Prostate gland (tissue), 2 donors: Measurements from ENCODE around the gene TECTA. TPM values are rescaled to one million over a fixed set of nuclear protein-coding genes. Genes with fewer than 3 reads are reported as not detected.

Experiments
- DNase-seq: peaks from one replicate; pipeline ENCODE4 v3.0.0-alpha.2; 2019; ENCODE audit warnings: low spot score
- H3K27ac ChIP-seq, 2 donors: fragments of 200-600 bp; sonication (generic); 2 replicates each; pipeline ENCODE4 v1.5.1; 2017 to 2019
- H3K27me3 ChIP-seq: fragments of 200-600 bp; sonication (generic); replicated peaks from 2 replicates; pipeline ENCODE4 v1.5.1; 2019; ENCODE audit not compliant: insufficient read depth
- H3K36me3 ChIP-seq, 2 donors: fragments of 200-600 bp; sonication (generic); 1 replicate in 1 of 2; 2 replicates in 1 of 2; pipeline versions ENCODE4 v1.5.1 to v1.8.1; 2017 to 2019
- H3K4me1 ChIP-seq: fragments of 200-600 bp; sonication (generic); replicated peaks from 2 replicates; pipeline ENCODE4 v1.5.1; 2019
- H3K4me3 ChIP-seq, 2 donors: fragments of 200-600 bp; sonication (generic); 2 replicates each; pipeline ENCODE4 v1.5.1; 2017 to 2019
- H3K9me3 ChIP-seq: fragments of 200-600 bp; sonication (generic); 2 replicates; pipeline ENCODE4 v1.5.1; 2017
- POLR2A ChIP-seq: fragments of 450-650 bp; IDR thresholded peaks from one replicate; pipeline ENCODE4 v1.6.1; 2016; ENCODE audit warnings: antibody characterized with exemption, mild to moderate bottlenecking
- POLR2AphosphoS5 ChIP-seq: sonication (generic); formaldehyde crosslinking; IDR thresholded peaks from one replicate; pipeline ENCODE4 v1.6.1; 2017; ENCODE audit warnings: antibody characterized with exemption
- WGBS: methylation state at CpG from one replicate; pipeline ENCODE4 v1.1.5; 2018; 5-methylcytosine and 5-hydroxymethylcytosine counted together
- intact Hi-C: fragments of 100-400 bp; cut with DNase I; formaldehyde crosslinking; loops from one replicate; pipeline ENCODE4 v1.14.2; 2022
- total RNA-seq, 2 donors: library from RNA; depleted of rRNA; stranded (reverse); fragments of >200 nt; gene quantifications; one replicate each; pipeline ENCODE4 v1.1.0, GENCODE V29; 2016
- TF ChIP-seq, protein P1 (sequence below), 4 experiments: fragments of 200-600 bp in 2 of 4; fragments of 450-650 bp in 2 of 4; sonication (generic) in 2 of 4; IDR thresholded peaks; 1 replicate in 3 of 4; 2 replicates in 1 of 4; pipeline ENCODE4 v1.5.1; 2016 to 2019; ENCODE audit warnings: antibody characterized with exemption in 4 of 4, mild to moderate bottlenecking in 2 of 4, moderate library complexity in 2 of 4

The TECTA gene
- total RNA-seq, 2 donors from 2014 or later, result 0.41 to 1.6 TPM

DNA sequence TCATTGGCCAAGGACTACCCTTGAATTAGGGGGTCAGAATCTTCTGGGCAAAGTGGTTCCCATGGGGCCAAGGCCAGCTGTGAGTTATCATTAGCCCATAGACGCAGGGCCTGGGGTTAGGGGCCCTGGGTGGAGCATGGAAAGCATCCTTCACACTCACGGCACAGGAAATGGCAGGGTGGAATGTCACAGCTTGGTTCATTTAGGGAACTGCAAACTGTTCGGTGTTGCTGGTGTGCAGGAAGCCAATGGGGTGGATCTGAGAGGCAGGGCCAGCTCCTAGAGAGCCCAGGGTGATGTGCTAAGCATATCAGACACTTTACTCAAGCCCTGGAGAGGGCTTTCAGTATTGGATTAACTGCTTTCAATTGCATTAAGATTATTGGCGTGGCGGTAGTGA is 42.9 kb downstream of the TECTA start:
- Histone ChIP-seq H3K27me3 (no peaks in the 10 kb centered on the region), H3K9me3 (no peaks in the 10 kb centered on the region), H3K4me1 (no peaks in the 10 kb centered on the region), H3K36me3 (no peaks in the 10 kb centered on the region), H3K4me3 (no peak overlapping the region), H3K27ac (no peak overlapping the region)
- no peak for DNase-seq
- TF ChIP-seq POLR2AphosphoS5 (no peak), POLR2A (no peak)
- TF ChIP-seq, protein P1, sequence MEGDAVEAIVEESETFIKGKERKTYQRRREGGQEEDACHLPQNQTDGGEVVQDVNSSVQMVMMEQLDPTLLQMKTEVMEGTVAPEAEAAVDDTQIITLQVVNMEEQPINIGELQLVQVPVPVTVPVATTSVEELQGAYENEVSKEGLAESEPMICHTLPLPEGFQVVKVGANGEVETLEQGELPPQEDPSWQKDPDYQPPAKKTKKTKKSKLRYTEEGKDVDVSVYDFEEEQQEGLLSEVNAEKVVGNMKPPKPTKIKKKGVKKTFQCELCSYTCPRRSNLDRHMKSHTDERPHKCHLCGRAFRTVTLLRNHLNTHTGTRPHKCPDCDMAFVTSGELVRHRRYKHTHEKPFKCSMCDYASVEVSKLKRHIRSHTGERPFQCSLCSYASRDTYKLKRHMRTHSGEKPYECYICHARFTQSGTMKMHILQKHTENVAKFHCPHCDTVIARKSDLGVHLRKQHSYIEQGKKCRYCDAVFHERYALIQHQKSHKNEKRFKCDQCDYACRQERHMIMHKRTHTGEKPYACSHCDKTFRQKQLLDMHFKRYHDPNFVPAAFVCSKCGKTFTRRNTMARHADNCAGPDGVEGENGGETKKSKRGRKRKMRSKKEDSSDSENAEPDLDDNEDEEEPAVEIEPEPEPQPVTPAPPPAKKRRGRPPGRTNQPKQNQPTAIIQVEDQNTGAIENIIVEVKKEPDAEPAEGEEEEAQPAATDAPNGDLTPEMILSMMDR (IDR thresholded peaks at IDR 0.05), result no peak
- 86% methylated on average over 5 of the region's 5 CpGs for WGBS
- intact Hi-C loops, result no loop called here

DNA sequence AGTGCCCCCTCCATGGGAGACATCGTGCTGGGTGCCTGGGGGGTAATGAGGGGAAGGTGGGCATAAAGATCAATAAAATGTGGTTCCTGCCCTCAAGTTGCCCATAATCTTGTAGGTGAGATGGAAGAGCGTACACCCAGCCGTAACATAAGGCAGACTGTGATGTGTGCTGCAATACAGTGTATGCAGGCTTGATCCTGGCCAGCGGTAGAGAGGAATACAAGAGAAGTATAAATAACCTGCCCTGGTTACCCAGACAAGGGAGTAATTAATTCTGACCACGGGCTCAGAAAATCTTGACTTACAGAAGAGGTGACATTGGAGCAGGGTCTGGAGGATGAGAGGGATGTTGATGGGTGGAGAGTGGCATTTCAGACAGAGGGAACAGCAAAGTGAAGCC is 43.7 kb downstream of the TECTA start:
- TF ChIP-seq POLR2A (no peak), POLR2AphosphoS5 (no peak)
- TF ChIP-seq, protein P1 (IDR thresholded peaks at IDR 0.05), result no peak
- no peak overlapping the region for H3K4me3 ChIP-seq
- H3K36me3 ChIP-seq, result no peaks in the 10 kb centered on the region
- no peak overlapping the region for H3K27ac ChIP-seq
- 85% methylated on average over 5 of the region's 5 CpGs for WGBS
- H3K27me3 ChIP-seq, result no peaks in the 10 kb centered on the region
- DNase-seq, result no peak
- H3K4me1 ChIP-seq, result no peaks in the 10 kb centered on the region
- no peaks in the 10 kb centered on the region for H3K9me3 ChIP-seq
- intact Hi-C loops, result no loop called here

DNA sequence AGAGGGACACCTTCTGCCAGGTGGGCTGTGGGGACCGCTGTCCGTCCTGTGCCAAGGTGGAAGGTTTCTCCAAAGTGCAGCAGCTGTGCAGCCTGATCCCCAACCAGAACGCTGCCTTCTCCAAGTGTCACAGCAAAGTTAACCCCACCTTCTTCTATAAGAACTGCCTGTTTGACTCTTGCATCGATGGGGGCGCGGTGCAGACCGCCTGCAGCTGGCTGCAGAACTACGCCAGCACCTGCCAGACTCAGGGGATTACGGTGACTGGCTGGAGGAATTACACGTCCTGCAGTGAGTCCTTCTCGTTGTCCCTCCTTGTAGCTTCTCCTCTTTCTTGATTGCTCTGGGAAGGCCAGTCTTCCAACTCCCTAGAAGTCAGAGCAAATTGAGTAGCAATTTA is 44.8 kb downstream of the TECTA start:
- no peak for TF ChIP-seq POLR2A
- TF ChIP-seq POLR2AphosphoS5, result no peak
- TF ChIP-seq, protein P1 (IDR thresholded peaks at IDR 0.05), result no peak
- no peaks in the 10 kb centered on the region for H3K36me3 ChIP-seq
- DNase-seq, result no peak
- H3K27ac ChIP-seq, result no peak overlapping the region
- H3K27me3 ChIP-seq, result no peaks in the 10 kb centered on the region
- WGBS, result 96% methylated on average over 11 of the region's 11 CpGs
- H3K4me3 ChIP-seq, result no peak overlapping the region
- intact Hi-C loops, result no loop called here
- H3K9me3 ChIP-seq, result no peaks in the 10 kb centered on the region
- no peaks in the 10 kb centered on the region for H3K4me1 ChIP-seq

DNA sequence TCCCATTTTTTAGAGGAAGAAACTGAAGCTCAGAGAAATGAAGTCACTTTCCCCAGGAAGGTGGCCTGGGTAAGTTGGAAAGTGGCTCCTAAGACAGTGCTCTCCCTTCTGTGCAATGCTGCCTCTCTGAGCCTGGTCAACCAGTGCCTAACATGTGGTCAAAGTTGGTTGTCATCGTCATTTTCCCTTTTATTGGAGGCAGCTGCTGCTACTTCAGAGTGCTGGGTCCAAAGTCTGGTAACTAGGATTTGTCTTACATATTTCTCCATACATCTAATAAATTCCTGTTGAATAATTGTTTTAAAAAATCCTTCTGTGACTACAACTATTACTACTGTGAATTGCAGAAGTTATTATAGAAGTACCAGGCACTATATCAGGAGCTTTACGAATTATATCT is 48.1 kb downstream of the TECTA start:
- Histone ChIP-seq H3K4me3 (no peak overlapping the region), H3K27ac (no peak overlapping the region), H3K4me1 (no peaks in the 10 kb centered on the region), H3K36me3 (no peaks in the 10 kb centered on the region), H3K27me3 (no peaks in the 10 kb centered on the region), H3K9me3 (no peaks in the 10 kb centered on the region)
- 92% methylated on average over 2 of the region's 2 CpGs for WGBS
- no peak for DNase-seq
- TF ChIP-seq POLR2AphosphoS5, result no peak
- intact Hi-C loops, result no loop called here

DNA sequence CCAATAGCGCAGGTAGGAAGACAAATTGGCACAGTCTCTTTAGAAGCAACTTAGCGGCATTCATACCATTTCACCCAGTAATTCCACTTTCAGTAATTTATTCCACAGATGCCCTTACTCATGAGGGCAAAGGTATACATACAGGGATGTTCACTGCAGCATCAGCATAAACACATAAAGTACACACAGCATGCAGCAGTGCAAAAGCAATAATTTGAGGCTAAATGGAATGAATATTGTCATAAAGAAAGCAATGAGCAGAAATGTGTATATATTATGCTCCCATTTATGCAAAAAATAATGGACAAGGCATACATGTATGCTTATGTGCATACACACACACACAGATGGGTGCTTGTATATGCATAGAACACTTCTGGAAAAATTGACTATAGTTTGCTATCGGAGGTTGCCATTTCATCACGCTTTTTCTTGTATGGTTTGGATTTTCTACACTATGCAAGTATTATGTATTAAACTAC is 50.2 kb downstream of the TECTA start:
- no peak for DNase-seq
- intact Hi-C loops, result no loop called here
- TF ChIP-seq, protein P1 (IDR thresholded peaks at IDR 0.05), result no peak
- TF ChIP-seq POLR2AphosphoS5, result no peak
- TF ChIP-seq POLR2A, result no peak
- 92% methylated on average over 4 of the region's 4 CpGs for WGBS
- no peaks in the 10 kb centered on the region for H3K9me3 ChIP-seq
- H3K27me3 ChIP-seq, result no peaks in the 10 kb centered on the region
- no peaks in the 10 kb centered on the region for H3K36me3 ChIP-seq
- H3K4me3 ChIP-seq, result no peak overlapping the region
- H3K4me1 ChIP-seq, result no peaks in the 10 kb centered on the region
- no peak overlapping the region for H3K27ac ChIP-seq
